ENCODE measurements around the gene ARAF. TPM values are rescaled to one million over a fixed set of nuclear protein-coding genes. Genes with fewer than 3 reads are reported as not detected.
A peak's percentile ranks its signal among the peaks of the same experiment; 100 is the strongest.
"Not testable (repeated sequence)": the region's sequence is repeated elsewhere in the genome, so short reads cannot be mapped to it uniquely, and the experiment has no call there.

Gene ARAF
- total RNA-seq = 40.7 TPM

- DNase-seq (ENCODE audit: low read depth in 2 of 3, low spot score in 2 of 3) = peak; percentile 82 to 100 (median 98)
Observed at GRCh38 chrX:47560934-47561658, at the start of gene ARAF. ARAF (plus strand) TSS chrX:47561205; CDS start chrX:47562968, 1,763 bp downstream.

DNA sequence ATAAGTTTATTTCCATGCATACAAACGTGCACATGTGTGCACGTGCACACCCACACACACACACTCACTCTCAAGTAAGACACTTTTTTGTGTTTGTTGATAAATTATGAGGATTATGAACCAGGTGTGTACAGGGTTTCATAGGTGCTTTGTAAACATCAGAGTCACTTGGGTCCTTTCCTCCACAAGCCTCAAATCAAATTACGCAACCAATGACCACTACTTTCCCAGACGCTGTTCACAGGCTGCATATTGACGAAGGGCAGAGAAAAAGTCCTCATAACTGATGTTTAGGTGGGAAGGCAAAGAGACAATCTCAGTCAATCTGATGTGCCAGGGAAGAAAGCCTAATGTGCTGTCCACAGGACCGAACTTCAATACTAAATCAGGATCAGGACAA lies 48.6 kb upstream of the ARAF start:
- not testable (repeated sequence) for DNase-seq (ENCODE audit: low read depth in 2 of 3, low spot score in 2 of 3)

DNA sequence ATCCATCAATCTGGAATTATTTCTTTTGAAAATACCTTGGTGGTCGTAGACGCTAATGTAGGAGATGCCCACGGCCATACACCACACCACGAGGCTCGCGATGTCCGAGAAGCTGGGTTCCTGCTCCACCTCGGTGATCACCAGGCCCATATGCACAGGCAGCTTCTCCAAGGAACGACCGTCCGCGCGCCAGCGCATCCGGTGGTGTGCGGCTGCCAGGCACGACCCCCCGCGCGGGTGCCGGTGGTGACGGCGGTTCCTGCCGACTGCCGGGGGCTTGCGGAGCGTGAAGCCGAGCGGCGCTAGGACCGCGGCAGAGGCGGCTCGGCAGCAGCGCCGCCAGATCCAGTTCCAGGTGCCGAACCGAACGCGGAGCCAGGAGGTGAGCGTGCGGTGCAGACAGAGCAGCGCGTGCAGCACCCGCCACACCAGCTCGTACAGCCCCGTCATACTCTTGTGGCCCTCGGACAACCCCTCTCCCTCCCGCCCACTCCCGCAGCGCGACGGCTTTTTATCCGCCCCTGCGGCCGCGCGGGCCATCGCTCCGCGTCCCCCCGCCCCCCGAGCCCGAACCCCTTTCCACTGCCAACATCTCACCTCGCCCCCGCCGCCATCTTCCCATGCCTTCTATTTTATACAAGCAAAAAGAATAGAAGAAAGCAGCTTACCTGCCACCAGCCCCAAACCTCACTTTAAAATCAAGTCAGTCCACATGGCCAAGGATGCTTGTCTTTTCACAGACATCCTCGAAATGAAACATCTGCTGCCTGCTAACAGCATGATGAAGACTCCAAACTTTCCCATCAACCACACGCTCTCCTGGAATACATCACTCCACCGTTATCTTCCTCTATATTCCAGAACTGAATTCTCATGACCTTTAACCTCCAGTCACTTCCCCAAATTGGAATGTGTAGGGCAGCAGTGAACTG lies 47.7 kb upstream of the ARAF start:
- peak in 1 of 3 donors; percentile 36 for DNase-seq (ENCODE audit: low read depth in 2 of 3, low spot score in 2 of 3)

DNA sequence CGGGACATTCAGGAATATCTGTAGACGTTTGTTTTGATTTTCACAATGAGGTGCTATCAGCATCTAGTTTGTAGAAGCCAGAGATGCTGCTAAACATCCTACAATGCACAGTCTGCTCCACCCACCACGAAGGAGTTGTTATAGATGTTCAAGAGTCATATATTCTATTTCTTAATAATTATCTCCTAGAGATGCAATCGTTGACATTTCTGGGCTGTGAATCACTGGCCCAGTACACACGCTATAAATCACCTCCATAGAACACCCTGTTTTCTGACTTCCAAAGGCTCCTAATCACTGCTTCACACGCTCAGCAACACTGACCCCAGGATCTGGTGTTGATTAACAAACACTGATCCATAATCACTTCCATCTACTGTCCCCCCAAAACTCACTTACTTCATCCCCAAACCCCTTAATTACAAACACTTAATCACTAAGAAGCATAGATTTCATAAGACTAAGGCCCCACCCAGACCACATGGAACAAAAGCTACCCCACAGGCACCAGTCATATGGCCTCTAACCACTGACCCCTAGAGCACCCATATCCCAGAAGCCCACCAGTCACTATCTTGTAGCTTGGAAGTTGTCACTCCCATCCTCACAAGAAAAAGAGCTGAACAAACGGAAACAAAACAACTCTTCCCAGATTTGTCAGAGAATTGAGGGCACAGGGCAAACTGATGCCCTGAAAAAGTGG lies 46.3 kb upstream of the ARAF start:
- DNase-seq (ENCODE audit: low read depth in 2 of 3, low spot score in 2 of 3) = no peak

DNA sequence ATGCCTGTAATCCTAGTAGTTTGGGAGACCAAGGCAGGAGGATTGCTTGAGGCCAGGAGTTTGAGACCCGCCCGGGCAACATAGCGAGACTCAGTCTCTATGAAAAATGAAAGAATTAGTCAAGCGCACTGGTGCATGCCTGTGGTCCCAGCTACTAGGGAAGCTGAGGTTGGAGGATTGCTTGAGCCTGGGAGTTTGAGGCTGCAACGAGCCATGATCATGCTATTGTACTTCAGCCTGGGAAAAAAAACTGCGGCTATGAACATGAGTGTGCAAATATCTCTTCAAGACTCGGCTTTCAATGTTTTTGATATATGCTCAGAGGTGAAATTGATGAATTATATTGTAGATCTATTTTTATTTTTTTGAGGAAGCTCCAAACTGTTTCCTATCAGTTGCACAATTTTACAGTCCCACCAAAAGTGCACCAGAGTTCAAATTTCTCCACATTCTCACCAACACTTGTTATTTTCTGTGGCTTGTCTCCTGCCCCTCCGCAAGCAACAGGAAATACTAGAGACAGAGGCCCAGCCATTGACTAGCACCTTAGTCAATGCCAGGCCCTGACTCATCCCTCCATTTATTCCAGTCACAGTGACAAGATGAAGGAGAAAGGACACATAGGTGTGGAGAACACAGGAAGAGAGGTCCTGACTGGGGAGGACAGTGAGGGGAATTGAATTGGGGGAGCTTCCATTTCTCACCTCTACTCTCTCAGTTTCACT lies 44.9 kb upstream of the ARAF start:
- DNase-seq (ENCODE audit: low read depth in 2 of 3, low spot score in 2 of 3) = no peak

DNA sequence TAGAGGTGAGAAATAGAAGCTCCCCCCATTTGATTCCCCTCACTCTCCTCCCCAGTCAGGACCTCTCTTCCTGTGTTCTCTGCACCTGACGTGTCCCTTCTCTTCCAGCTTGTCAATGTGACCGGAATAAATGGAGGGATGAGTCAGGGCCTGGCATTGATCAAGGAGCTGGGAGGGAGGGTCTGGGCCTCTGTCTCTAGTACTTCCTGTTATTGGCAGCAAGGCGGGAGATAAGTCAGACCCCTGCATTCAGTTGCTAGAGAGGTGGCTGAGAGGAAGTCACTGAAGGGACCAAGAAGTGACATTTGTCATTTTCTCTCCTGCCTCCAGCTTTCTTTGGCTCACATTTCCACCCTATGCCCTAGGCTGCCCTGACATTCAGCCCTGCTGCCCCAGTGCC lies 42.9 kb upstream of the ARAF start:
- no peak for DNase-seq (ENCODE audit: low read depth in 2 of 3, low spot score in 2 of 3)

DNA sequence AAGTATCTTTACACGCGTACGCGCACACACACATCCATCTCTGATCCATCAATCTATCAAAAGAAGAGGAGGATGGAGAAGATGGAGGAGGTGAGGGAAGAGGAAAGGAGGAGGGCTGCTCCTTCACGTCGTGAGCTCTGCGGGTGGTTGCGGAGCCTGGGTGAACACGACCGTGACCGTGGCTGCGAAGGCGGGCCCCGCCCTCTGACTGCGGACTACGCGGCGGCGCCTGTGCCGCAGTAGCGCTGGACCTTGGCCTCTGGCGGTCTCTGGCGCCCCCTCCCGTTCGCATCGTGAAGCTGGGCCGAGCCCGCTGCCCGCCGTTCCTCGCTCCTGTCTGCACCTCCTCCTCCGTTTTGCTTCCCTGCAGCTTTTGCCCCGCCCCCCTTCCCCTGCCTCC lies 37.7 kb upstream of the ARAF start:
- DNase-seq (ENCODE audit: low read depth in 2 of 3, low spot score in 2 of 3) = peak; percentile 46 to 68 (median 67)

DNA sequence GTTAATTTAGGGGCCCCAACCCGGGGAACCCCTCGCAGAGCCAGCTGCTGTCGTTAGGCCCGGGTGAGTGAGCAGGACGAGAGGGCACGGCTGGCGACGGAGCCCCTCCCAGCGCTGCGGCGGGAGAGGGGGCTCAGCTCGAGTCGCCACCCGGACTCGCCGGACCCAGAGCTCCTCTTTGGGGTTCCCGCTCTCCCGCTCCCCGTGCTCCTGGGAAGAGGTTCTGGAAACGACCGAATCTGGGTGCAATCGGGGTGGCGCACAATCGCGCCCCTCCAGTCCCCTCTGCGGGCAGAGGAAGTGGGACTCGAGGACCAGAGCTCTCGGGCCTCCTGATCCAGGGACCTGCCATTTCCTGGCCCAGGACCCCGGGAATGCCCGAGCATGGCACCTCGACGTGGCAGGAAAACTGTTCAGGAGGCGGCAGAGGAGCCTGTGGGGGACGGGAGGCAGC lies 37.3 kb upstream of the ARAF start:
- DNase-seq (ENCODE audit: low read depth in 2 of 3, low spot score in 2 of 3) = no peak

DNA sequence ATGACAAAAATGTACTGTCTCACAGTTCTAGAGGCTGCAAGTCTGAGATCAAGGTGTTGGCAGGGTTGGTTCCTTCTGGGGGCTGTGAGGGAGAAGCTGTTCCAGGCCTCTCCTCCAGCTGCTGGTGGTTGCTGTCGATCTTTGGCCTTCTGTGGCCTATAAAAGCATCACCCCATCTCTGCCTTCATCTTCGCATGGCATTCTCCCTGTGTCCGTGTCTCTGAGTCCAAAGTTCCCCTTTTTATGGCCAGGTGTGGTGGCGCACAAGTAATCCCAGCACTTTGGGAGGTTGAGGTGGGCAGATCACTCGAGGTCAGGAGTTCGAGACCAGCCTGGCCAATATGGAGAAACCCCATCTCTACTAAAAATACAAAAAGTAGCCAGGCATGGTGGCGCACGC lies 31.5 kb upstream of the ARAF start:
- DNase-seq (ENCODE audit: low read depth in 2 of 3, low spot score in 2 of 3) = no peak

DNA sequence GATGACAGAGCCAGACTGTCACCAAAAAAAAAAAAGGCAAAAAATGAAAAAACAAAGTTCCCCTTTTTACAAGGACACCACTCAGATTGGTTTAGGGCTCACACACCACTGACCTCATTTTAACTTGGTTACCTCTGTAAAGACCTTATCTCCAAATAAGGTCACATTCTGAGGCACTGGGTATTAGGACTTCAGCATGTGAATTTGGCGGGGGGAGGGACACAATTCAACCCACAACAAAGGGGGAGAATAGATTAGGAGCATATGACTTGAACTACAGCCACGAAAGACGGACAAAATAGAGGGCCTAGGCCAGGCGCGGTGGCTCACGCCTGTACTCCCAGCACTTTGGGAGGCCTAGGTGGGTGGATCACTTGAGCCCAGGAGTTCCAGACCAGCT lies 31.0 kb upstream of the ARAF start:
- DNase-seq (ENCODE audit: low read depth in 2 of 3, low spot score in 2 of 3) = peak in 2 of 3 donors; percentile 33 to 68

DNA sequence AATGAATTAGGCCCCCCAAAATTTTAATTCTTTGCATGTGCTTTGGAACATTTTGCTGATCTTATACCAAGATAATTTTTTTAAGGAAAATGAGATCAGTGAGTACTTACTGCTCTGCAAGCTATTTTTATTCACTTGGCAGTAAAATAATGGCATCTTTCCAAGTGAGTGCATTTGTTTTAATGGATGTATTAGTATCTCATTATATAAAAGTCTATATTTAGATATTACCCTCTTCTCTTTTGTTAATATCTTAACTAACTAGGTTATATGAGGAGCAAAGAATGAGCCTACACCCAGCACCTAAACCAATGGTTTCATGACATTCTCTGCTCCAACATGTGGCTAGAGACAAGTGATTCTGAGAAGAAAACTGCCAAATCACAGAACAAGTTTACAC lies 21.1 kb upstream of the ARAF start:
- DNase-seq (ENCODE audit: low read depth in 2 of 3, low spot score in 2 of 3) = no peak

DNA sequence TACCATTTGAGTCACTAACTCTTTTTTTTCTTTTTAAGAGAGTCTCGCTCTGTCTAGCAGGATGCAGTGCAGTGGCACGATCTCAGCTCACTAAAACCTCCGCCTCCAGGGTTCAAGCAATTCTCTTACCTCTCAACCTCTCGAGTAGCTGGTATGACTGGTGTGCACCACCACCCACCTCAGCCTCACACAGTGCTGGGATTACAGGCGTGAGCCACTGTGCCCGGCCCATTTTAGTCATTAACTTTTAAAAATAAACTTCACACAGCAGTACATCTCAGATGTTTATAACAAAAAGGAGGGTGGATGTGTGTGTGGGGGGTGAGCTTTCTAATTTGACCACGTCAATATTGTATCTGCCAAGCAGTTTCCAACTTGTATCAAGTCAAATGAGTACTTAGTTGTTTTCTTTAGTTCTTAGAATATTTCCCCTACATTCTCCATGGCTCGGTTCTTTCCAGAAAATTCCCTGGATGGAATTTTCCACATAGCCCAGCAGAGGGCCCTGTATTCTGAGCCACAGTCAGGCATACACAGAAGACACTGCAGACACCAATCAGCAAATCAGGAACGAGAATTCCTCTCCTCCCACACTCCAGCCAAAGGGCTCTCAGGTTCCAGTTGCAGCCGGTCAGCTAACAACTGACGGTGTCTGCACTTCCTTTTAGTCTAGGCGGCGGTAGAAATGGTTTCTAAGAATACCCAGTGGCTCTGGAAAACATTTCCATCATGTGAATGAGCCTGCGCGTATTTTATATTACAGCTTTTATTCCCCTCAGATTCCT lies 20.1 kb upstream of the ARAF start:
- DNase-seq (ENCODE audit: low read depth in 2 of 3, low spot score in 2 of 3) = peak in 1 of 3 donors; percentile 14

DNA sequence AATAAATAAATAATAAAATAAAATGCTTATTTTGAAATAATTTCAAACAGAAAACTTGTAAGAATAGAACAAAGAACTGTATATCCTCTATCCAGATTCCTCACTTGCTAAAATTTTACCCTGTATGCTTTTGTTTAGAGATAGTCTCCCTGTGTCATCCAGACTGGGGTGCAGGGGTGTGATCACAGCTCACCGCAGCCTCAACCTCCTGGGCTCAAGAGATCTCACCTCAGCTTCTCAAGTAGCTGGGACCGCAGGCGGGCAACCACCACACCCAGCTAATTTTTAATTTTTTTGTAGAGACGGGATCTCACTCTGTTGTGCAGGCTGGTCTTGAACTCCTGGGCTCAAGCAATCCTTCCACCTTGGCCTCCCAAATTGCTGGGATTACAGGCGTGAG lies 17.5 kb upstream of the ARAF start:
- no peak for DNase-seq (ENCODE audit: low read depth in 2 of 3, low spot score in 2 of 3)

- DNase-seq (ENCODE audit: low read depth in 2 of 3, low spot score in 2 of 3) = peak; percentile 38 to 92 (median 86)
Observed at GRCh38 chrX:47556045-47556623, 4.9 kb upstream of the ARAF start.

- no peak for DNase-seq (ENCODE audit: low read depth in 2 of 3, low spot score in 2 of 3)
Observed at GRCh38 chrX:47558436-47558835, 2.6 kb upstream of the ARAF start.

DNA sequence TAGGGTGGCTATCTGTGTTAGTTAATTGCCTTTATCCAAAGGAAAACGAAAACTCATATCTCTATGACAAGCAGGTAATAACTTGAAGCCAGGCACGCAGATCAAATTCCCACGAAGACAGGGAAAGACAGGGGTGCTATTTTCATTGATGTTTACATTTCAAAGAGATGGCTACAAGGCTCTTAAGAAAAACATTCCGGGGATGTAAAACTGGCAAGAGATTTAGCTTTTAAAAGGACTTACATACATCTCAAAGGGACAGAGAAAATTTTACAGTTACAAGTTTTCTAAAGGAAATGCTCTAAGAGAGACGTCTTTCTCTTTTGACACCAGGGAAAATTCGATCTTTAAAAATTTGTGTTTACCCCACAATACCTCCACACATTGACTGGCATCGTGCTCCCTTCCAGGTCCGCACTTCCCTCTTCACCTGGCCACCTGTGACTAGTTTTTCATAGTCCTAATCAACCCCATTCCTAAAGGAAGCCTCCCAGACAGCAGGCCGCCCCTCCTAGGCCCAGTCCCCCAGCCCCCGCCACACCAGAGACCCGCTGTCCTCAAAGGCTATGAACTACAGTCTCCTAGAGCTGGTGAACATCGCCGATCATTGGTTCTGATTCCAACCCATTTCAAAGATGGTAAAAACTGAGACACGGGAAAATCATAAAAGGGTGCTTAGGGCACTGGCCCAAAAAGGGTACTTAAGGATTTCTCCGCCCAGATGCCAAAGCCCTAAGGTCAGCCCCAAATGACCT lies 649 bp upstream of the ARAF start:
- no peak for DNase-seq (ENCODE audit: low read depth in 2 of 3, low spot score in 2 of 3)

GRCh38 chrX:47561659-47562151 lies 700 bp downstream of the ARAF start:
- no peak for DNase-seq (ENCODE audit: low read depth in 2 of 3, low spot score in 2 of 3)

- DNase-seq (ENCODE audit: low read depth in 2 of 3, low spot score in 2 of 3) = peak in 1 of 3 donors; percentile 56
Observed at GRCh38 chrX:47562615-47563243, 1.7 kb downstream of the ARAF start.
